Endothelial cell of hepatic sinusoid (primary cell): ENCODE data around the gene SH3RF2.

Experiments used
- in situ Hi-C: cut with HindIII; loops from 2 replicates; pipeline ENCODE4 v1.10.0; 2017; ENCODE audit warnings: low sequenced_read_pairs

SH3RF2 gene

DNA sequence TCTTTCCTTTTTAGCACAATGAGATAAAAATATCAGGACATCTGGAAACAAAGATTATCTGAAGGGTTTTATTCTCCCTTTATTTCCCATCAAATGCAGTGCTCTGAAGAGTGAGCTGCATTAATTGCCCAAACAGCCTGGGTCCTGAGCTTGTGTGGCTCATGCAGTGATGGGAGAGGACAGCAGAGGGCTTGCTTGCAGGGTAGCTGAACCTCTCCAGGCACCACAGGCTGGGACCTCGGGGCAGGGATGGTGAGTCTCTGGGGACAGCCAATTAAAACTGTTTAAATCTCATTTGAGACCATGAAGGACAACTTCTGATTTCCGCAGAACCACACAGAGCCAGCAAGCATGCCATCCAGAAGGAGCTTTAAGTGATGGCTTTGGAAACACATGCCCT is 97.7 kb downstream of the SH3RF2 start:
- in situ Hi-C loops = no loop called here

- in situ Hi-C loops = no loop called here
Observed at GRCh38 chr5:146034605-146035004, 98.2 kb downstream of the SH3RF2 start.

- in situ Hi-C loops = no loop called here
Observed at GRCh38 chr5:146039420-146039819, 103.0 kb downstream of the SH3RF2 start.

- in situ Hi-C loops = no loop called here
Observed at GRCh38 chr5:146040527-146040926, 104.1 kb downstream of the SH3RF2 start.

DNA sequence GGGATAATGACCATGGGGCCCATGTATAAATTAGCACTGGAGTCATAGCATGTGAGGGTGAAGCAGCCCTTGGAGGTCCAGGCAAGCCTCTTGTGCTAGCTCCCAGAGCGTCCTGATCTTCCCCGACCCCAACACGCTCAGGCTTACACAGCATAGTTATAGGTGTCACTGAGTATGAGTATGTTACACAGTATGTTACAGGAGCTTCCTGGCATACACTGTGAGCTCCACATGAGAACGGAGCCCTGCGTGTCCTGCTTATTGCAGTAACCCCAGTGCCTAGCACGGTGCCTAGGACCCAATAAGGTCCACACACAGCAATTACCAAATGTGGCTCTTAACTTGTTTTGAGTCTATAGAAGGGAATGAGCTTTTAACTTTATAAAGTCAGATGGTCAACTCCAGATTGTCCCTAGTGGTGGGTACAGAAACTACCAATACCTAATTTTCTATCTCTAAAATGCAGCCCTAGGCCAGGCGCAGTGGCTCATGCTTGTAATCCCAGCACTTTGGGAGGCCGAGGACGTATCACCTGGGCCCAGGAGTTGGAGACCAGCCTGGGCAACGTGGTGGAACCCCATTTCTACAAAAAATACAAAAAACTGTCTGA is 104.9 kb downstream of the SH3RF2 start:
- in situ Hi-C loops = no loop called here

- in situ Hi-C loops = no loop called here
Observed at GRCh38 chr5:146042628-146043279, 106.4 kb downstream of the SH3RF2 start.

DNA sequence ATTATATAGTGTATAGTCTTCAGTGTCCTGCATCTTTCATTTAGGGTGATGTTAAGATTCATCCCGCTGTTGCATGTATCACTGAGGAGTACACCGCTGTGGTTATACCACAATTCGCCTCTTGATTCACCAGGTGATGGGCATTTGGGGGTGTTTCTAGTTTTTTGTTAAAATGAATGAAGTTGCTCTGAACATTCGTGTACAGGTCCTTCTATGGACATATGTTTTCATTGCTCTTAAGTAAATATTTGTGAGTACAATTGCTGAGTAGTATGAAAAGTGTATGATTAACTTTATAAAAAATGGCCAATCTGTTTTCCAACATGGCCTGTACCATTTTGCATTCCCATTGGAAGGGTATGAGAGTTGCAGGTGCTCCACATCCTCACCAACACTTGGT is 107.3 kb downstream of the SH3RF2 start:
- in situ Hi-C loops = no loop called here

- in situ Hi-C loops = no loop called here
Observed at GRCh38 chr5:146047396-146047795, 111.0 kb downstream of the SH3RF2 start.

DNA sequence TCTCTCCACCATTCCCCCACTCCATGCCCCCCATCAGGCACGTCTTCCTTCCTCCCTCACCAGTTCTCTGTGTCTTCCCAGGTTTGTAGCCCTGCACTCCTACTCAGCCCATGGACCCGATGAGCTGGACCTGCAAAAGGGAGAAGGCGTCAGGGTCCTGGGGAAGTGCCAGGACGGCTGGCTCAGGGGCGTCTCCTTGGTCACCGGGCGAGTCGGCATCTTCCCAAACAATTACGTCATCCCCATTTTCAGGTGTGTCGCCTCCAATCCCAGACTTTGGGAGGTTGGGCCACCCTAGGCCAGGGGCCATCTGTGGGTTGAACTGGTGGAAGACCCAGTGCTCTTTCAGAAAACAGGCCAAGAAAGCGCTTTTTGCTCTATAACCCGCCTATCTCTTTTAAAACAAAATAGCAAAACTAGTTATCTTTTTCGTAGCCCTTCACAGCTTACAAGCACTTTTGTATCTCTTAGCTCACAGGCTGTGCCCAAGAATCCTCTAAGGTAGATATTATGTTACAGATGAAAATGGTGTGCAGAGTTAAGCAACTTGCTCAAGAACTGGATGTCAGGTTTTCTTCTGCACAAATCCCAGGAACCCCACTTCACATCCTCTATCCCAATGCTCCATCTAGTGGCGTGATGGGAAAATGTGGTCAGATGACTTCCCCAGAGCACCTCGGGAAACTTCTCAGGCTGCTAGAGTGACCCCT is 112.8 kb downstream of the SH3RF2 start:
- in situ Hi-C loops = no loop called here

DNA sequence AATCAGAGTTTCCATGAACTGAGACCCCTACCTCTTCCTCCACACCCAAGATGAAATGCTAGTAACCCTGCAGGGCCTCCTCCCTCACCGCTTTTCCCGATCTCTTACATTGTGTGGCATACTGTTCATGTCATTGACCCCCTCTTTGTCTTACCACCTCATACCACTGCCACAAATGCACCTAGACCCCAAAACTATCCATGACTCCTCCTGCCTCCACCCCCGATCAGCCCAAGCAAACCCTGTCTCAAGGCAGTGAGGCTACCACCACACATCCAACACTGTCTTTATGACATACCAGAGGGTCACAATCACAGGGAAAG is 113.3 kb downstream of the SH3RF2 start:
- in situ Hi-C loops = loop anchor here (25.0 kb wide), 1 partner anchor 362 kb away; no protein-coding TSS in a partner anchor

GRCh38 chr5:146050086-146050485 is 113.7 kb downstream of the SH3RF2 start:
- in situ Hi-C loops = loop anchor here (25.0 kb wide), 1 partner anchor 363 kb away; no protein-coding TSS in a partner anchor

DNA sequence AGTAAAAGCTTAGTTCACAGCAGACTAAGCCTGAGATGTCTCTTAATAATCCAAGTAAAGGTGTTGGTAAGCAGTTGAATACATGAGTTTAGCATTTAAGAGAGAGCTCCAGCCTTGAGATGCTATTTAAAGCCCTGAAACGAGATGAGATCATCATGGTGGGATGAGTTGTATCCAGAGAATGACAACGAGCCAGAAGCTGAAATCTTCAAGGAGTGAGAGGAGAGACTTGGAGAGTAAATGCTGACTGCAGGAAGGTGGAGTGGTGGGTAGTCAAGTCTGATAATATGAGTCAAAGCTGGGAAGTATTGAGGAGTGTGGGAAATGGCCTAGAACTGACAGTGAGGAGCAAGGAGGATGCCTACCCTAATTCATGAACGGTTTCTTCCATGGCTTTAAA is 115.3 kb downstream of the SH3RF2 start:
- in situ Hi-C loops = loop anchor here (25.0 kb wide), 1 partner anchor 364 kb away; no protein-coding TSS in a partner anchor

GRCh38 chr5:146052780-146053179 is 116.4 kb downstream of the SH3RF2 start:
- in situ Hi-C loops = loop anchor here (25.0 kb wide), 1 partner anchor 365 kb away; no protein-coding TSS in a partner anchor

- in situ Hi-C loops = loop anchor here (25.0 kb wide), 1 partner anchor 368 kb away; no protein-coding TSS in a partner anchor
Observed at GRCh38 chr5:146055432-146055831, 119.1 kb downstream of the SH3RF2 start.

DNA sequence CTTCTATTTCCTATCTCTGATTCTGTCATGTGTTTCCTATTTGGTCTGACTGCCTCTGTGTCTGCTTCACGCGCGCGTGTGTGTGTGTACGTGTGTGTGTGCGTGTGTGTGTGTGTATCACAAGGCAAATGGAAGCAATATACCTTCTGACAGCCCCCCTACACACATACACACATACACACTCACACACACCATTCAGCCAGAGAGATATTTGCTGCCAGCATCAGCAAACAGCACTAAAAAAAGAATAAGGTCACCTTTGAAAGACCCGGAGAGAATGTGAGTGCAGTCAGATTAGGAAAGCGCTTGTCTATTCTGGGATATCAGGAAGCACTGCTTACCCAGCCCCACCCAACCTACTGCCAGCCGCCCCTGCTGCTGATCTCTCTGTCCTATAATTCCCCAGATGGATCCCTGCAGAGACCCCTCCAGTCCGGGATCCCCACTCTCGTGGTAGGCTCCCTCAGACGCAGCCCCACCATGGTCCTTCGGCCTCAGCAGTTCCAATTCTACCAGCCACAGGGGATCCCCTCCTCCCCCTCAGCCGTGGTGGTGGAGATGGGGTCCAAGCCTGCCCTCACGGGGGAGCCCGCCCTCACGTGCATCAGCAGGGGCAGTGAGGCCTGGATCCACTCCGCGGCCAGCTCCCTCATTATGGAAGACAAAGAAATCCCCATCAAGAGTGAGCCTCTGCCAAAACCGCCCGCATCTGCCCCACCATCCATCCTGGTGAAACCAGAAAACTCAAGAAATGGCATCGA is 123.3 kb downstream of the SH3RF2 start:
- in situ Hi-C loops = loop anchor here (25.0 kb wide), 1 partner anchor 372 kb away; no protein-coding TSS in a partner anchor

GRCh38 chr5:146060221-146060585 is 123.8 kb downstream of the SH3RF2 start:
- in situ Hi-C loops = loop anchor here (25.0 kb wide), 1 partner anchor 373 kb away; no protein-coding TSS in a partner anchor

DNA sequence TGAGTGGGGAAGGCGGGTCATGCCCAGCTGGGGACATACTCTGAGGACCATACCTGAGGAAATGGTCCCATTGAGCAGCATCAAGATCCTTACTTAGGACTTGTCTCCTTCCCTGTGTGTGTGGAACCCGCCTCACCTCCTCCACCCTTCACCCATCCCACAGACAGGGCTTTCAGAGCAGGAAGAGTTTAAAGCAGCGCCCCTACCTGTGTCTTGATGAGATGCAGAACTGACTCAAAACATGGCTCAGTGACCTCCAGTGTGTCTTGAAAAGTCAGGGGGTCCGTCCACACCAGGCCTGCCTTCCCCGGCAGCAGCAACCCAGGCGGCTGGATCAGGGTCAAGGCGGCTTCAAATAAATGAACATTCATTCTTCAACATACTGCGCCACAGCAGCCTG is 130.6 kb downstream of the SH3RF2 start:
- in situ Hi-C loops = loop anchor here (25.0 kb wide), 1 partner anchor 380 kb away; no protein-coding TSS in a partner anchor

- in situ Hi-C loops = loop anchor here (25.0 kb wide), 1 partner anchor 381 kb away; no protein-coding TSS in a partner anchor
Observed at GRCh38 chr5:146068206-146068605, 131.8 kb downstream of the SH3RF2 start.

DNA sequence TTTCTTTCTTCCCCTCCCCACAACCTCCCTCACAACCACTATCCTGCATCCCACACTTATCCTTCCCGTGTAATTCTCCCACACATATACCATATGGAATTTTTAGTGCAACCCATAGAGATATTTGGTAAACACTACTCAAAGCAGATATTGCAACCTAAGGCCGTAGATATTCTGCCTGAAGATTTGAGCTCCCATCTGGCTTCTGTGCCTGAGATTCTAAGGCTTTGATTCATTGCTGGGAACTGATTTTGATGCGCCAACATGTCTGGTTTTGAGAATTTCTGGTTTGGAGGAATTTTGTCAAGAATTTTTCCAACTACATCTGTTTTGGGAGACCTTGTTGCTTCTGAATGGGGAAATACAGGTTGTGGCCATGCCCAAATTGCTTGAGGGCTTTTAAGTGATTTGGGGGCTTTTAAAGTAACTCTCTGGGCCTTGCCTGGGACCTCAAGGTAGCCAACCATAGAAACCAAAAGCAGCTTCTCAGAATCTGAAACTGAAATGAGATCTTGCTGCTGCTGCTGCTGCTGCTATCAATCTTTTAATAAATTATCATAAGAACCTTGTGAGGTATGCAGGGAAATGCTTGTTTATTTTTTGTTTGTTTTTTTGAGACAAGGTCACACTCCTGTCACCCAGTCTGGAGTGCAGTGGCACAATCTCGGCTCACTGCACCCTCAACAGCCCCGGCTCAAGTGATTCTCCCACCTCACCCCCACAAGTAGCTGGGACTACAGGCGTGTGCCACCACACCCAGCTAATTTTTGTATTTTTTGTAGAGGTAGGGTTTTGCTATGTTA is 132.8 kb downstream of the SH3RF2 start:
- in situ Hi-C loops = loop anchor here (25.0 kb wide), 1 partner anchor 382 kb away; no protein-coding TSS in a partner anchor

- in situ Hi-C loops = loop anchor here (5.0 to 25.0 kb wide), 2 partner anchors 62 to 382 kb away; no protein-coding TSS in a partner anchor
Observed at GRCh38 chr5:146069780-146070099, 133.4 kb downstream of the SH3RF2 start.
